Medulla oblongata (tissue), 1 donor: ENCODE results near the gene RNF17.
A peak's percentile ranks its signal among the peaks of the same experiment; 100 is the strongest.

Experiments
- DNase-seq: peaks from one replicate; pipeline ENCODE4 v3.0.0-alpha.2; 2015; ENCODE audit errors: extremely low spot score

The RNF17 gene

GRCh38 chr13:24851546-24851945 is 87.6 kb downstream of the RNF17 start:
- DNase-seq, result no peak

- DNase-seq, result no peak
Measured at GRCh38 chr13:24854311-24854710, 90.3 kb downstream of the RNF17 start.

- DNase-seq, result no peak
Measured at GRCh38 chr13:24858953-24859352, 95.0 kb downstream of the RNF17 start.

- no peak for DNase-seq
Measured at GRCh38 chr13:24860770-24861169, 96.8 kb downstream of the RNF17 start.

GRCh38 chr13:24861617-24862362 is 97.8 kb downstream of the RNF17 start:
- no peak for DNase-seq

- DNase-seq, result no peak
Measured at GRCh38 chr13:24863748-24864540, 100.0 kb downstream of the RNF17 start.

- DNase-seq, result no peak
Measured at GRCh38 chr13:24864579-24864978, 100.6 kb downstream of the RNF17 start.

GRCh38 chr13:24865163-24865953 is 101.4 kb downstream of the RNF17 start:
- DNase-seq, result peak; percentile 12

GRCh38 chr13:24866488-24866887 is 102.5 kb downstream of the RNF17 start:
- no peak for DNase-seq

- no peak for DNase-seq
Measured at GRCh38 chr13:24868874-24869273, 104.9 kb downstream of the RNF17 start.

GRCh38 chr13:24870380-24870760 is 106.4 kb downstream of the RNF17 start:
- no peak for DNase-seq

GRCh38 chr13:24875566-24875965 is 111.6 kb downstream of the RNF17 start:
- DNase-seq, result no peak

GRCh38 chr13:24877531-24877930 is 113.6 kb downstream of the RNF17 start:
- no peak for DNase-seq

GRCh38 chr13:24878340-24878739 is 114.4 kb downstream of the RNF17 start:
- no peak for DNase-seq

- DNase-seq, result no peak
Measured at GRCh38 chr13:24882665-24883064, 118.7 kb downstream of the RNF17 start.

GRCh38 chr13:24887759-24888158 is 123.8 kb downstream of the RNF17 start:
- no peak for DNase-seq

- DNase-seq, result no peak
Measured at GRCh38 chr13:24888291-24888931, 124.4 kb downstream of the RNF17 start.

- no peak for DNase-seq
Measured at GRCh38 chr13:24890256-24890655, 126.3 kb downstream of the RNF17 start.

- no peak for DNase-seq
Measured at GRCh38 chr13:24891476-24892108, 127.6 kb downstream of the RNF17 start.

- DNase-seq, result no peak
Measured at GRCh38 chr13:24892829-24893228, 128.9 kb downstream of the RNF17 start.

GRCh38 chr13:24893863-24894262 is 129.9 kb downstream of the RNF17 start:
- no peak for DNase-seq
